ENCODE data around the gene PPP1R9A. TPM values are rescaled to one million over a fixed set of nuclear protein-coding genes. Genes with fewer than 3 reads are reported as not detected.
A peak's percentile ranks its signal among the peaks of the same experiment; 100 is the strongest.

The PPP1R9A gene
- polyA plus RNA-seq, 3 donors: not detected

- Mint-ChIP-seq H3K4me1 (peaks cover 10% of the 10 kb centered on the region), H3K27ac (no peak overlapping the region), H3K27me3 (ENCODE audit: low read depth in 3 of 3) (peaks cover 29 to 48% (median 46%) of the 10 kb centered on the region in 3 donors), H3K9me3 (peaks cover 0 to 9% (median 1%) of the 10 kb centered on the region in 7 donors), H3K4me3 (peak overlapping the region; percentile 52 to 81), H3K36me3 (no peaks in the 10 kb centered on the region)
- Histone ChIP-seq H3K27ac (ENCODE audit: low read depth in 1 of 2, low read length in 2 of 2) (no peak overlapping the region), H3K4me2 (replicated peaks; ENCODE audit: extremely low read depth, low read length, poor library complexity, severe bottlenecking) (peak overlapping the region; percentile 58), H3K79me2 (ENCODE audit: insufficient read depth, low read length) (no peaks in the 10 kb centered on the region), H3K27me3 (ENCODE audit: control insufficient read depth in 2 of 2, insufficient read depth in 2 of 2, low read length in 2 of 2) (peaks cover 37 to 44% of the 10 kb centered on the region in 2 donors), H3K9me3 (replicated peaks in 1 of 2; ENCODE audit: control insufficient read depth in 1 of 2, insufficient read depth in 1 of 2, low read length in 2 of 2) (peaks cover 0 to 6% of the 10 kb centered on the region in 2 donors), H4K20me1 (ENCODE audit: insufficient read depth, low read length) (no peaks in the 10 kb centered on the region), H3K4me3 (replicated peaks in 1 of 3; ENCODE audit: low read depth in 2 of 3, low read length in 3 of 3) (peak overlapping the region in 1 of 3 experiments; percentile 45), H2AFZ (ENCODE audit: insufficient read depth, low read depth, low read length, poor library complexity, severe bottlenecking) (no peak overlapping the region), H3K9ac (ENCODE audit: insufficient read depth, low read length, poor library complexity, severe bottlenecking) (no peak overlapping the region), H3K4me1 (ENCODE audit: control insufficient read depth in 1 of 2, insufficient read depth in 2 of 2, low read length in 2 of 2) (no peaks in the 10 kb centered on the region), H3K36me3 (replicated peaks in 1 of 2; ENCODE audit: control insufficient read depth in 1 of 2, insufficient read depth in 2 of 2, low read length in 2 of 2) (no peaks in the 10 kb centered on the region)
- no peak for DNase-seq
- under 1% methylated on average over 56 of the region's 65 CpGs for WGBS (ENCODE audit: insufficient coverage)
- TF ChIP-seq, protein P1, sequence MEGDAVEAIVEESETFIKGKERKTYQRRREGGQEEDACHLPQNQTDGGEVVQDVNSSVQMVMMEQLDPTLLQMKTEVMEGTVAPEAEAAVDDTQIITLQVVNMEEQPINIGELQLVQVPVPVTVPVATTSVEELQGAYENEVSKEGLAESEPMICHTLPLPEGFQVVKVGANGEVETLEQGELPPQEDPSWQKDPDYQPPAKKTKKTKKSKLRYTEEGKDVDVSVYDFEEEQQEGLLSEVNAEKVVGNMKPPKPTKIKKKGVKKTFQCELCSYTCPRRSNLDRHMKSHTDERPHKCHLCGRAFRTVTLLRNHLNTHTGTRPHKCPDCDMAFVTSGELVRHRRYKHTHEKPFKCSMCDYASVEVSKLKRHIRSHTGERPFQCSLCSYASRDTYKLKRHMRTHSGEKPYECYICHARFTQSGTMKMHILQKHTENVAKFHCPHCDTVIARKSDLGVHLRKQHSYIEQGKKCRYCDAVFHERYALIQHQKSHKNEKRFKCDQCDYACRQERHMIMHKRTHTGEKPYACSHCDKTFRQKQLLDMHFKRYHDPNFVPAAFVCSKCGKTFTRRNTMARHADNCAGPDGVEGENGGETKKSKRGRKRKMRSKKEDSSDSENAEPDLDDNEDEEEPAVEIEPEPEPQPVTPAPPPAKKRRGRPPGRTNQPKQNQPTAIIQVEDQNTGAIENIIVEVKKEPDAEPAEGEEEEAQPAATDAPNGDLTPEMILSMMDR (IDR thresholded peaks at IDR 0.05): no peak
- intact Hi-C loops (cut with micrococcal nuclease): no loop called here
These were observed 473 bp downstream of the PPP1R9A start for GRCh38 chr7:94907811-94908322.

GRCh38 chr7:94908323-94909178, 1.2 kb downstream of the PPP1R9A start:
- Histone ChIP-seq H3K79me2 (ENCODE audit: insufficient read depth, low read length) (no peaks in the 10 kb centered on the region), H3K9ac (ENCODE audit: insufficient read depth, low read length, poor library complexity, severe bottlenecking) (no peak overlapping the region), H3K27ac (ENCODE audit: low read depth in 1 of 2, low read length in 2 of 2) (no peak overlapping the region), H3K9me3 (replicated peaks in 1 of 2; ENCODE audit: control insufficient read depth in 1 of 2, insufficient read depth in 1 of 2, low read length in 2 of 2) (peaks cover 0 to 6% of the 10 kb centered on the region in 2 donors), H2AFZ (ENCODE audit: insufficient read depth, low read depth, low read length, poor library complexity, severe bottlenecking) (no peak overlapping the region), H3K27me3 (ENCODE audit: control insufficient read depth in 2 of 2, insufficient read depth in 2 of 2, low read length in 2 of 2) (peaks cover 37 to 44% of the 10 kb centered on the region in 2 donors), H3K4me1 (ENCODE audit: control insufficient read depth in 1 of 2, insufficient read depth in 2 of 2, low read length in 2 of 2) (no peaks in the 10 kb centered on the region), H3K36me3 (replicated peaks in 1 of 2; ENCODE audit: control insufficient read depth in 1 of 2, insufficient read depth in 2 of 2, low read length in 2 of 2) (no peaks in the 10 kb centered on the region), H4K20me1 (ENCODE audit: insufficient read depth, low read length) (no peaks in the 10 kb centered on the region), H3K4me3 (replicated peaks in 1 of 3; ENCODE audit: low read depth in 2 of 3, low read length in 3 of 3) (peak overlapping the region in 1 of 3 experiments; percentile 45), H3K4me2 (replicated peaks; ENCODE audit: extremely low read depth, low read length, poor library complexity, severe bottlenecking) (peak overlapping the region; percentile 58)
- no peaks in the 10 kb centered on the region for H3K36me3 Mint-ChIP-seq
- TF ChIP-seq, protein P1 (IDR thresholded peaks at IDR 0.05): no peak
- H3K27me3 Mint-ChIP-seq (ENCODE audit: low read depth in 3 of 3): peaks cover 29 to 48% (median 46%) of the 10 kb centered on the region in 3 donors
- peak overlapping the region; percentile 50 to 81 for H3K4me3 Mint-ChIP-seq
- H3K4me1 Mint-ChIP-seq: peaks cover 10% of the 10 kb centered on the region
- 3% methylated on average over 8 of the region's 27 CpGs for WGBS (ENCODE audit: insufficient coverage)
- no peak overlapping the region for H3K27ac Mint-ChIP-seq
- peaks cover 0 to 9% (median 1%) of the 10 kb centered on the region in 7 donors for H3K9me3 Mint-ChIP-seq
- no peak for DNase-seq
- intact Hi-C loops (cut with micrococcal nuclease): no loop called here
